Measurements from ENCODE around the gene TRIM3. TPM values are rescaled to one million over a fixed set of nuclear protein-coding genes. Genes with fewer than 3 reads are reported as not detected.

Gene TRIM3
- total and polyA plus RNA-seq, 2 of the 4 experiments (the other 2 are of a cell fraction), result 13.8 to 22.3 TPM

- Histone ChIP-seq H3K27me3 (ENCODE audit: control insufficient read depth, insufficient read depth, low read length) (peaks cover 4% of the 10 kb centered on the region; the same call in 1 of the 2 replicates), H2AFZ (replicated peaks; ENCODE audit: low read length, poor library complexity) (no peak overlapping the region), H2BK20ac (ENCODE audit: low read depth, low read length) (no peak overlapping the region), H3K23ac (ENCODE audit: low read depth, low read length) (no peak overlapping the region), H2BK15ac (ENCODE audit: low read depth, low read length) (no peak overlapping the region), H2AK9ac (replicated peaks; ENCODE audit: low read depth, low read length, poor library complexity) (no peak overlapping the region), H2AK5ac (ENCODE audit: low read depth, low read length) (no peak overlapping the region), H3K36me3 (ENCODE audit: control insufficient read depth, insufficient read depth, low read length) (no peaks in the 10 kb centered on the region), H3K18ac (ENCODE audit: low read depth, low read length) (no peak overlapping the region), H3K9ac (ENCODE audit: low read depth, low read length) (no peak overlapping the region), H2BK120ac (ENCODE audit: low read depth, low read length) (no peak overlapping the region), H3K4ac (ENCODE audit: low read depth, low read length) (no peak overlapping the region), H3K9me3 (ENCODE audit: control insufficient read depth, insufficient read depth, low read length) (no peaks in the 10 kb centered on the region), H4K91ac (ENCODE audit: insufficient read depth, low read depth, low read length) (no peak overlapping the region), H3K4me1 (ENCODE audit: control insufficient read depth, insufficient read depth, low read length) (peaks cover 7% of the 10 kb centered on the region), H3K27ac (ENCODE audit: insufficient read depth, low read length) (no peak overlapping the region), H3K56ac (ENCODE audit: extremely low read depth, insufficient read depth, low read length) (no peak overlapping the region), H3K14ac (replicated peaks; ENCODE audit: low read depth, low read length) (no peak overlapping the region), H2BK5ac (ENCODE audit: low read depth, low read length, poor library complexity, severe bottlenecking) (no peak overlapping the region), H4K5ac (ENCODE audit: low read depth, low read length) (no peak overlapping the region), H4K20me1 (ENCODE audit: insufficient read depth, low read length) (peaks cover 8% of the 10 kb centered on the region), H4K8ac (ENCODE audit: low read depth in 2 of 2, low read length in 2 of 2) (no peak overlapping the region), H3K4me3 (ENCODE audit: insufficient read depth, low read depth, low read length) (no peak overlapping the region), H3K9me1 (ENCODE audit: insufficient read depth, low read length) (peaks cover 3% of the 10 kb centered on the region; the same call in 1 of the 2 replicates), H3K79me1 (ENCODE audit: low read depth in 1 of 2, low read length in 2 of 2) (peaks cover 12 to 22% of the 10 kb centered on the region in 2 experiments), H3K4me2 (ENCODE audit: low read depth, low read length) (no peak overlapping the region)
- DNase-seq, result no peak
- no peak for TF ChIP-seq MXI1 (IDR thresholded peaks at IDR 0.05; ENCODE audit: borderline replicate concordance, low read depth, low read length)
- no peak for TF ChIP-seq ELK1 (IDR thresholded peaks at IDR 0.05; ENCODE audit: borderline replicate concordance, low read depth, low read length)
- TF ChIP-seq, protein P1, sequence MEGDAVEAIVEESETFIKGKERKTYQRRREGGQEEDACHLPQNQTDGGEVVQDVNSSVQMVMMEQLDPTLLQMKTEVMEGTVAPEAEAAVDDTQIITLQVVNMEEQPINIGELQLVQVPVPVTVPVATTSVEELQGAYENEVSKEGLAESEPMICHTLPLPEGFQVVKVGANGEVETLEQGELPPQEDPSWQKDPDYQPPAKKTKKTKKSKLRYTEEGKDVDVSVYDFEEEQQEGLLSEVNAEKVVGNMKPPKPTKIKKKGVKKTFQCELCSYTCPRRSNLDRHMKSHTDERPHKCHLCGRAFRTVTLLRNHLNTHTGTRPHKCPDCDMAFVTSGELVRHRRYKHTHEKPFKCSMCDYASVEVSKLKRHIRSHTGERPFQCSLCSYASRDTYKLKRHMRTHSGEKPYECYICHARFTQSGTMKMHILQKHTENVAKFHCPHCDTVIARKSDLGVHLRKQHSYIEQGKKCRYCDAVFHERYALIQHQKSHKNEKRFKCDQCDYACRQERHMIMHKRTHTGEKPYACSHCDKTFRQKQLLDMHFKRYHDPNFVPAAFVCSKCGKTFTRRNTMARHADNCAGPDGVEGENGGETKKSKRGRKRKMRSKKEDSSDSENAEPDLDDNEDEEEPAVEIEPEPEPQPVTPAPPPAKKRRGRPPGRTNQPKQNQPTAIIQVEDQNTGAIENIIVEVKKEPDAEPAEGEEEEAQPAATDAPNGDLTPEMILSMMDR (conservative IDR thresholded peaks at IDR 0.05; ENCODE audit: low read depth, low read length), result no peak
- BruUV-seq (replicated peaks), result no TSS peak
- ChIA-PET CTCF (interaction anchor here (1.3 kb wide), 1 partner anchor 10 kb away, joined by 3 read pairs; no protein-coding TSS in a partner anchor), POLR2A (ENCODE audit: unreplicated experiment) (no interaction called here)
- 88% methylated on average over 2 of the region's 3 CpGs; no CpG with 5 or more reads in 1 of the 2 experiments for WGBS, 2 experiments (ENCODE audit: extremely low coverage in 2 of 2, insufficient read length in 1 of 2)
- in situ Hi-C loops (cut with MboI; ENCODE audit: low sequenced_read_pairs) (no loop called here), intact Hi-C loops (cut with micrococcal nuclease) (no loop called here), dilution Hi-C loops (cut with HindIII; ENCODE audit: low sequenced_read_pairs, unreplicated experiment) (no loop called here)
- ATAC-seq (ENCODE audit: low read depth), result no peak
These were observed 53.1 kb downstream of the TRIM3 start for GRCh38 chr11:6420677-6421076.
